Endothelial cell (in vitro differentiated cells): ENCODE data around the gene CADM4. TPM values are rescaled to one million over a fixed set of nuclear protein-coding genes. Genes with fewer than 3 reads are reported as not detected.
"Not testable (repeated sequence)": the region's sequence is repeated elsewhere in the genome, so short reads cannot be mapped to it uniquely, and the experiment has no call there.

Experiments
- DNase-seq: peaks from one replicate; pipeline ENCODE4 v3.0.0; 2021; ENCODE audit warnings: low spot score
- H3K27ac Mint-ChIP-seq: one replicate; pipeline ENCODE4 v1.8.0; 2021; ENCODE audit warnings: mixed read lengths, inconsistent platforms; ENCODE audit not compliant: unreplicated experiment
- H3K27me3 Mint-ChIP-seq: one replicate; pipeline ENCODE4 v1.8.0; 2021; ENCODE audit warnings: mild to moderate bottlenecking, moderate library complexity, mixed read lengths, inconsistent platforms; ENCODE audit not compliant: unreplicated experiment
- H3K36me3 Mint-ChIP-seq: one replicate; pipeline ENCODE4 v1.8.0; 2021; ENCODE audit warnings: mild to moderate bottlenecking, low read depth, mixed read lengths, inconsistent platforms; ENCODE audit not compliant: unreplicated experiment
- H3K4me1 Mint-ChIP-seq: one replicate; pipeline ENCODE4 v1.8.0; 2021; ENCODE audit warnings: mild to moderate bottlenecking, mixed read lengths, inconsistent platforms; ENCODE audit not compliant: unreplicated experiment
- H3K4me3 Mint-ChIP-seq: one replicate; pipeline ENCODE4 v1.8.0; 2021; ENCODE audit warnings: mild to moderate bottlenecking, mixed read lengths, inconsistent platforms; ENCODE audit not compliant: unreplicated experiment
- H3K9me3 Mint-ChIP-seq: one replicate; pipeline ENCODE4 v1.8.0; 2021; ENCODE audit warnings: mixed read lengths, inconsistent platforms; ENCODE audit not compliant: unreplicated experiment
- CTCF ChIP-seq: fragments of 200-600 bp; sonication (generic); IDR thresholded peaks from one replicate; pipeline ENCODE4 v1.5.0; 2021; ENCODE audit warnings: antibody characterized with exemption; ENCODE audit not compliant: unreplicated experiment
- total RNA-seq: library from RNA; stranded (reverse); fragmentation: NEBNext Ultra II Directional; extraction: Animal tissue kit (Norgen Biotek cat#: 25700); gene quantifications from one replicate; pipeline ENCODE4 v1.2.1, GENCODE V29; 2021; ENCODE audit not compliant: unreplicated experiment

The CADM4 gene
- total RNA-seq, 1 donor from 2014 or later: 21.1 TPM

GRCh38 chr19:43683905-43684304 is 44.3 kb upstream of the CADM4 start:
- no peaks in the 10 kb centered on the region for H3K9me3 Mint-ChIP-seq
- H3K4me3 Mint-ChIP-seq: no peak overlapping the region
- H3K27me3 Mint-ChIP-seq: peaks cover 5% of the 10 kb centered on the region
- H3K4me1 Mint-ChIP-seq: no peaks in the 10 kb centered on the region
- no peak overlapping the region for H3K27ac Mint-ChIP-seq
- H3K36me3 Mint-ChIP-seq: no peaks in the 10 kb centered on the region
- TF ChIP-seq CTCF: no peak
- no peak for DNase-seq

GRCh38 chr19:43682824-43683661 is 43.4 kb upstream of the CADM4 start:
- no peak for DNase-seq
- H3K9me3 Mint-ChIP-seq: no peaks in the 10 kb centered on the region
- H3K4me1 Mint-ChIP-seq: no peaks in the 10 kb centered on the region
- peaks cover 5% of the 10 kb centered on the region for H3K27me3 Mint-ChIP-seq
- no peak overlapping the region for H3K4me3 Mint-ChIP-seq
- no peak for TF ChIP-seq CTCF
- H3K36me3 Mint-ChIP-seq: no peaks in the 10 kb centered on the region
- H3K27ac Mint-ChIP-seq: no peak overlapping the region

- not testable (repeated sequence) for H3K9me3 Mint-ChIP-seq, DNase-seq, H3K36me3 Mint-ChIP-seq, H3K27me3 Mint-ChIP-seq, H3K27ac Mint-ChIP-seq, H3K4me1 Mint-ChIP-seq, H3K4me3 Mint-ChIP-seq
Measured at GRCh38 chr19:43682269-43682668, 42.6 kb upstream of the CADM4 start.

- Mint-ChIP-seq H3K4me3 (no peak overlapping the region), H3K27me3 (peaks cover 1% of the 10 kb centered on the region), H3K9me3 (no peaks in the 10 kb centered on the region), H3K27ac (no peak overlapping the region), H3K36me3 (no peaks in the 10 kb centered on the region), H3K4me1 (no peaks in the 10 kb centered on the region)
- no peak for DNase-seq
- TF ChIP-seq CTCF: no peak
Measured at GRCh38 chr19:43681821-43682220, 42.2 kb upstream of the CADM4 start.

GRCh38 chr19:43678512-43679261 is 39.0 kb upstream of the CADM4 start:
- no peaks in the 10 kb centered on the region for H3K9me3 Mint-ChIP-seq
- TF ChIP-seq CTCF: no peak
- no peak for DNase-seq
- no peaks in the 10 kb centered on the region for H3K36me3 Mint-ChIP-seq
- H3K4me3 Mint-ChIP-seq: no peak overlapping the region
- peaks cover 6% of the 10 kb centered on the region for H3K4me1 Mint-ChIP-seq
- peaks cover 5% of the 10 kb centered on the region for H3K27me3 Mint-ChIP-seq
- no peak overlapping the region for H3K27ac Mint-ChIP-seq
